GM12892 (cell line): Measurements from ENCODE around the gene GNG10.

Experiments
- POLR2A ChIP-seq: IDR thresholded peaks from 2 replicates; pipeline ENCODE4 v1.6.1; 2011; ENCODE audit warnings: low read depth, low read length, control low read depth
- POLR2AphosphoS5 ChIP-seq: IDR thresholded peaks from 2 replicates; pipeline ENCODE4 v1.6.1; 2011; ENCODE audit warnings: low read depth, low read length, control low read depth
- TAF1 ChIP-seq: IDR thresholded peaks from 2 replicates; pipeline ENCODE4 v1.6.1; 2011; ENCODE audit warnings: low read depth, mild to moderate bottlenecking, control low read depth, low read length, borderline replicate concordance

GRCh38 chr9:111662576-111663300, 1.3 kb downstream of the GNG10 start:
- TF ChIP-seq POLR2A, result no peak
- TF ChIP-seq TAF1, result no peak
- TF ChIP-seq POLR2AphosphoS5, result no peak
